ENCODE measurements around the gene CYP26B1.

CYP26B1 gene

GRCh38 chr2:72141032-72141645 lies 6.5 kb downstream of the CYP26B1 start:
- DNase-seq (ENCODE audit: low spot score), result no peak

GRCh38 chr2:72140621-72140960 lies 7.1 kb downstream of the CYP26B1 start:
- no peak for DNase-seq (ENCODE audit: low spot score)

GRCh38 chr2:72139874-72140620 lies 7.6 kb downstream of the CYP26B1 start:
- DNase-seq (ENCODE audit: low spot score), result no peak

GRCh38 chr2:72139471-72139873 lies 8.2 kb downstream of the CYP26B1 start:
- DNase-seq (ENCODE audit: low spot score), result no peak

GRCh38 chr2:72138921-72139381 lies 8.7 kb downstream of the CYP26B1 start:
- DNase-seq (ENCODE audit: low spot score), result no peak

GRCh38 chr2:72138011-72138881 lies 9.4 kb downstream of the CYP26B1 start:
- DNase-seq (ENCODE audit: low spot score), result no peak

GRCh38 chr2:72137498-72138010 lies 10.1 kb downstream of the CYP26B1 start:
- peak; percentile 57 for DNase-seq (ENCODE audit: low spot score)

GRCh38 chr2:72136933-72137497 lies 10.6 kb downstream of the CYP26B1 start:
- no peak for DNase-seq (ENCODE audit: low spot score)

- DNase-seq (ENCODE audit: low spot score), result peak; percentile 75
These were observed 11.3 kb downstream of the CYP26B1 start for GRCh38 chr2:72136331-72136730.

GRCh38 chr2:72135921-72136320 lies 11.7 kb downstream of the CYP26B1 start:
- DNase-seq (ENCODE audit: low spot score), result no peak

- no peak for DNase-seq (ENCODE audit: low spot score)
These were observed 12.5 kb downstream of the CYP26B1 start for GRCh38 chr2:72134997-72135800.

GRCh38 chr2:72134408-72134996 lies 13.2 kb downstream of the CYP26B1 start:
- DNase-seq (ENCODE audit: low spot score), result no peak

GRCh38 chr2:72133721-72134407 lies 13.8 kb downstream of the CYP26B1 start:
- DNase-seq (ENCODE audit: low spot score), result no peak

GRCh38 chr2:72132981-72133720 lies 14.5 kb downstream of the CYP26B1 start:
- DNase-seq (ENCODE audit: low spot score), result no peak

- no peak for DNase-seq (ENCODE audit: low spot score)
These were observed 15.5 kb downstream of the CYP26B1 start for GRCh38 chr2:72131916-72132841.

- DNase-seq (ENCODE audit: low spot score), result no peak
These were observed 16.2 kb downstream of the CYP26B1 start for GRCh38 chr2:72131371-72131891.

GRCh38 chr2:72130659-72131360 lies 16.9 kb downstream of the CYP26B1 start:
- DNase-seq (ENCODE audit: low spot score), result no peak

All from pons (tissue), 1 donor.